ENCODE measurements around the gene IRAK1.

Gene IRAK1

GRCh38 chrX:153969904-153970356, 49.8 kb downstream of the IRAK1 start:
- no peak for ATAC-seq

GRCh38 chrX:153969125-153969903, 50.4 kb downstream of the IRAK1 start:
- ATAC-seq: no peak

- ATAC-seq: no peak
Measured at GRCh38 chrX:153968754-153969124, 51.0 kb downstream of the IRAK1 start.

- no peak for ATAC-seq
Measured at GRCh38 chrX:153968255-153968654, 51.4 kb downstream of the IRAK1 start.

- no peak for ATAC-seq
Measured at GRCh38 chrX:153967536-153968224, 52.0 kb downstream of the IRAK1 start.

- no peak for ATAC-seq
Measured at GRCh38 chrX:153966841-153967535, 52.7 kb downstream of the IRAK1 start.

GRCh38 chrX:153966283-153966688, 53.4 kb downstream of the IRAK1 start:
- ATAC-seq: no peak

- ATAC-seq: no peak
Measured at GRCh38 chrX:153965406-153965805, 54.3 kb downstream of the IRAK1 start.

GRCh38 chrX:153964105-153964504, 55.6 kb downstream of the IRAK1 start:
- no peak for ATAC-seq

- ATAC-seq: no peak
Measured at GRCh38 chrX:153963546-153963945, 56.2 kb downstream of the IRAK1 start.

- no peak for ATAC-seq
Measured at GRCh38 chrX:153961292-153961691, 58.4 kb downstream of the IRAK1 start.

GRCh38 chrX:153960786-153961185, 58.9 kb downstream of the IRAK1 start:
- no peak for ATAC-seq

All from activated CD4-positive, CD25-positive, alpha-beta regulatory T cell treated with anti-CD3 and anti-CD28 coated beads, Interleukin-2, amount 50 U/mL, for 24 hours (primary cell).